ENCODE results near the gene SIGLEC1.
A peak's percentile ranks its signal among the peaks of the same experiment; 100 is the strongest.

The SIGLEC1 gene
- 0 reads per million in 2 experiments for total RNA-seq

- no peak for DNase-seq (ENCODE audit: low read depth)
Observed at GRCh38 chr20:3712279-3712873, at the start of gene SIGLEC1. TSS of gene SIGLEC1 (minus strand) at chr20:3712600. CDS start at chr20:3707128, 5,472 bp downstream.

- DNase-seq (ENCODE audit: low read depth): no peak
Observed at GRCh38 chr20:3760655-3761348, 48.4 kb upstream of the SIGLEC1 start.

GRCh38 chr20:3759884-3760283 lies 47.5 kb upstream of the SIGLEC1 start:
- DNase-seq (ENCODE audit: low read depth): no peak

GRCh38 chr20:3759316-3759823 lies 47.0 kb upstream of the SIGLEC1 start:
- DNase-seq (ENCODE audit: low read depth): no peak

GRCh38 chr20:3758566-3758965 lies 46.2 kb upstream of the SIGLEC1 start:
- DNase-seq (ENCODE audit: low read depth): no peak

GRCh38 chr20:3757268-3757667 lies 44.9 kb upstream of the SIGLEC1 start:
- no peak for DNase-seq (ENCODE audit: low read depth)

GRCh38 chr20:3755814-3756480 lies 43.5 kb upstream of the SIGLEC1 start:
- DNase-seq (ENCODE audit: low read depth): no peak

- DNase-seq (ENCODE audit: low read depth): no peak
Observed at GRCh38 chr20:3755269-3755668, 42.9 kb upstream of the SIGLEC1 start.

- DNase-seq (ENCODE audit: low read depth): no peak
Observed at GRCh38 chr20:3754276-3754630, 41.9 kb upstream of the SIGLEC1 start.

- DNase-seq (ENCODE audit: low read depth): no peak
Observed at GRCh38 chr20:3753501-3754275, 41.3 kb upstream of the SIGLEC1 start.

GRCh38 chr20:3753098-3753497 lies 40.7 kb upstream of the SIGLEC1 start:
- DNase-seq (ENCODE audit: low read depth): peak; percentile 42

GRCh38 chr20:3752386-3752759 lies 40.0 kb upstream of the SIGLEC1 start:
- no peak for DNase-seq (ENCODE audit: low read depth)

GRCh38 chr20:3751675-3752385 lies 39.4 kb upstream of the SIGLEC1 start:
- DNase-seq (ENCODE audit: low read depth): peak; percentile 26

GRCh38 chr20:3751305-3751674 lies 38.9 kb upstream of the SIGLEC1 start:
- DNase-seq (ENCODE audit: low read depth): no peak

GRCh38 chr20:3749689-3750531 lies 37.5 kb upstream of the SIGLEC1 start:
- DNase-seq (ENCODE audit: low read depth): no peak

GRCh38 chr20:3749087-3749688 lies 36.8 kb upstream of the SIGLEC1 start:
- no peak for DNase-seq (ENCODE audit: low read depth)

GRCh38 chr20:3748073-3748472 lies 35.7 kb upstream of the SIGLEC1 start:
- DNase-seq (ENCODE audit: low read depth): no peak

- DNase-seq (ENCODE audit: low read depth): no peak
Observed at GRCh38 chr20:3747471-3747870, 35.1 kb upstream of the SIGLEC1 start.

- DNase-seq (ENCODE audit: low read depth): no peak
Observed at GRCh38 chr20:3745686-3746173, 33.3 kb upstream of the SIGLEC1 start.

Measured in T follicular helper cell (primary cell).